HG02798 (cell line): ENCODE data around the gene PIM3.
"Not testable (repeated sequence)": the region's sequence is repeated elsewhere in the genome, so short reads cannot be mapped to it uniquely, and the experiment has no call there.

Source experiments
- ATAC-seq: cut with Tn5 transposase; IDR thresholded peaks from one replicate; pipeline ENCODE4 v1.9.1; 2021; ENCODE audit warnings: mild to moderate bottlenecking; ENCODE audit not compliant: unreplicated experiment, poor library complexity

Gene PIM3

GRCh38 chr22:49941507-49942316 is 18.9 kb upstream of the PIM3 start:
- no peak for ATAC-seq

GRCh38 chr22:49942565-49943404 is 17.8 kb upstream of the PIM3 start:
- no peak for ATAC-seq

GRCh38 chr22:49943405-49943765 is 17.2 kb upstream of the PIM3 start:
- no peak for ATAC-seq

- ATAC-seq = no peak
These were observed 16.7 kb upstream of the PIM3 start for GRCh38 chr22:49943771-49944398.

- no peak for ATAC-seq
These were observed 16.1 kb upstream of the PIM3 start for GRCh38 chr22:49944399-49944891.

GRCh38 chr22:49945042-49945794 is 15.4 kb upstream of the PIM3 start:
- not testable (repeated sequence) for ATAC-seq

- no peak for ATAC-seq
These were observed 13.8 kb upstream of the PIM3 start for GRCh38 chr22:49946612-49947295.

- no peak for ATAC-seq
These were observed 13.3 kb upstream of the PIM3 start for GRCh38 chr22:49947296-49947622.

GRCh38 chr22:49948116-49948957 is 12.2 kb upstream of the PIM3 start:
- no peak for ATAC-seq

- ATAC-seq = no peak
These were observed 11.3 kb upstream of the PIM3 start for GRCh38 chr22:49948958-49949913.

- ATAC-seq = no peak
These were observed 10.7 kb upstream of the PIM3 start for GRCh38 chr22:49949914-49950292.

- ATAC-seq = no peak
These were observed 10.1 kb upstream of the PIM3 start for GRCh38 chr22:49950396-49950994.

- ATAC-seq = no peak
These were observed 9.4 kb upstream of the PIM3 start for GRCh38 chr22:49951000-49951677.

- no peak for ATAC-seq
These were observed 8.9 kb upstream of the PIM3 start for GRCh38 chr22:49951678-49951985.

GRCh38 chr22:49951986-49952896 is 8.3 kb upstream of the PIM3 start:
- no peak for ATAC-seq

- ATAC-seq = no peak
These were observed 7.4 kb upstream of the PIM3 start for GRCh38 chr22:49953027-49953679.
